Stimulated activated CD4-positive, alpha-beta T cell treated with anti-CD3 and anti-CD28 coated beads, Interleukin-4, amount 100 ng/mL, for 4 hours (primary cell): Measurements from ENCODE around the gene CIROP.
A peak's percentile ranks its signal among the peaks of the same experiment; 100 is the strongest.

ENCODE experiments used
- DNase-seq, 2 experiments: peaks; one replicate each; pipeline ENCODE4 v3.0.0-alpha.2; 2020

Gene CIROP

DNA sequence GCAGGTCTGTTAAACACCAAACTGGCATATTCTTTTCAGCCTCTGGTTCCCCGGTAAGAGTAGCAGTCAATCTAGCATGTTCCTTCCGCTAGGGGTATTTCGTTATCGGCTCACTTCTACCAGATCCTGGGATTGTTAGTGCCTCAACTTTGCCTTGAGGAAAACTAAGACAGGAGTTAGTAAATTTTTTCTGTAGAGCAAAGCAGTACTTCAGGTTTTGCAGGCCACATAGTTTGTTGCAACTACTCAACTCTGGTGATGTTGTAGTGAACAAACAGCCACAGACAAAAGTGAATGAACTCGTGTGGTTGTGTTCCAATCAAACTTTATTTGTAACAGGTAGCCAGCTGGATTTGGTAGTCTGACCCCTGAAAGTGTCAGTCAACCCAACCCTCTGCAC is 41.2 kb downstream of the CIROP start:
- no peak for DNase-seq

DNA sequence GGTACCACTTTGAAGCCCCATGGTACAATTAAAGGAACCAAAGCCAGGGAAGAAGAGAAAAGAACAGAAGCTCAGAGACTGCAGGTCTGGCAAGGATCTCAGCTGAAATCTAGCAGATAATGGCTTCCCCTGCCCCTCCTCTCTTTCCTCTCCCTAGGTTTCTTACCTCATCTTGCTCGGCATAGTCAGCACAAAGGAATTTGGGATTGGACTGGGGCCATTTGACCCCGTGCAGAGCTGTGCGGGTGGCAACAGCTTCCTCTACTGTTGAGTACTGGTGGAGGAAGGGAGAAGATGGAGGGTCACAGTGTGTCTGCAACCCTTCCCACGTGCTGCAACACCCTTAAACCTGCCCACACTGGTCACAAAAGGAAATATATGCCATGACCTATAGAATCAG is 42.8 kb downstream of the CIROP start:
- no peak for DNase-seq

DNA sequence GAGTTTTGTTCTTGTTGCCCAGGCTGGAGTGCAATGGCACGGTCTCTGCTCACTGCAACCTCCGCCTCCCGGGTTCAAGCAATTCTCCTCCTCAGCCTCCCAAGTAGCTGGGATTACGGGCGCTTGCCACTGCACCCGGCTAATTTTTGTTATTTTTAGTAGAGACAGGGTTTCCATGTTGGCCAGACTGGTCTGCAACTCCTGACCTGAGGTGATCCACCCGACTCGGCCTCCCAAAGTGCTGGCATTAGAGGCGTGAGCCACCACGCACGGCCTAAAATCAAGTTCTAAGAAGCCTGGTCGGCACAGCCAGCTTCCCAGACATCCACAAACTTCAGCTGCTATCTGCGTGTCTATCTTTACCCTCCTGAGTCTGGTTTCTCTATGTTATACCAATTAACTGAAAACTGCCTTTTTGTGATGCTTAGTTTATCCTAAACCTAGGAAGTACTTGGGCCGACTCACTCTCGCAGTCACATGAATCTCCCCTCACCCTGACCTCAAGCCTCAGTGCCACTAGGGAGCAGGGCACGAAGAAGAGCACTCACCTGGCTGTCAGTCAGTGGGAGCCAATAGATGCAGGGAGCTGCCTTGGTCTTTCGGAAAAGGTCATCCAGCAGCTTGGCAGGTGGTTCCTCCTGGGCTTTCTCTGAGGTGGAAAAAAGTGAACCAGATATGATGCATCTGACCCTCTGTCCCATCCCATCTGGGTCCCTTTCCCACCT is 44.1 kb downstream of the CIROP start:
- DNase-seq = no peak

DNA sequence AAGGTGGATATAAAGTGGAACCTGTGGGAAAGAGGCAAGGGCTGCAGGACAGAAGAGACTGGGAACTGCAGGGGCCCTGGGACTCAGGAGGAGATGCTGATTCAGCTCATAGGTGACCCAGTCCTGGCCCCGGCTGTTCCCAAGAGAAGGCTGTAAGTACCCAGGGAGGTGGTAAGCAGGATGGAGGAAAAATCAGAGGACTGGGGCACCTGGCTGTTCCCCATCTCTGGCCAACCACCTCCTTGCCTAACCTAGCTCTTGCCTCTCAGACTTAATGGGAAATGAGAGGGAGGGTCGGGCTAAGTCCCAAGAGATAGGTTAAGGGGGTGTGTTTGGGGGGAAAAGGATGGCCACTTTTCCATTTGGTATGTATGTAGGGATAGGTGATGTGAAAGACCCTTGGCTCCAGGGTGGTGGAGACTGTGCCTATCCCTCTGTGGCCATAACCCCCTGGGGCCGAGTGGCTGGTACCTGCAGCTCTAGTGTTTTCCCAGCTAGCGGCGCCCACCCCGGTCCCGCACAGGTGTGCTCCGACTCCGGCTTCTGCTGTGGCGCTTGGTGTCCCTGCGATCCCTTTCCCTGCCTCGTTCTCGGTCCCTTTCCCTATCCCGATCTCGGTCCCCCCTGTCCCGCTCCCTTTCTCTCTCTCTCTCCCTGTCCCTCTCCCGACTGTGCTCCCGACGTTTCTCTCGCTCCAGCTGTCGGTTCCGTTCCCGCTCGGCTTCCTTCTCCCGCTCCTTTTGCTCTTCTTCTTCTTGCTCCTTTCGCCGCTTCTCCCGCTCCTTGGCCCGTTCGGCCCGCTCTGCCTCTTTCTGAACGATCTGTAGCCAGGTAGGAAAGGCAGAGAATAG is 45.9 kb downstream of the CIROP start:
- DNase-seq = no peak

DNA sequence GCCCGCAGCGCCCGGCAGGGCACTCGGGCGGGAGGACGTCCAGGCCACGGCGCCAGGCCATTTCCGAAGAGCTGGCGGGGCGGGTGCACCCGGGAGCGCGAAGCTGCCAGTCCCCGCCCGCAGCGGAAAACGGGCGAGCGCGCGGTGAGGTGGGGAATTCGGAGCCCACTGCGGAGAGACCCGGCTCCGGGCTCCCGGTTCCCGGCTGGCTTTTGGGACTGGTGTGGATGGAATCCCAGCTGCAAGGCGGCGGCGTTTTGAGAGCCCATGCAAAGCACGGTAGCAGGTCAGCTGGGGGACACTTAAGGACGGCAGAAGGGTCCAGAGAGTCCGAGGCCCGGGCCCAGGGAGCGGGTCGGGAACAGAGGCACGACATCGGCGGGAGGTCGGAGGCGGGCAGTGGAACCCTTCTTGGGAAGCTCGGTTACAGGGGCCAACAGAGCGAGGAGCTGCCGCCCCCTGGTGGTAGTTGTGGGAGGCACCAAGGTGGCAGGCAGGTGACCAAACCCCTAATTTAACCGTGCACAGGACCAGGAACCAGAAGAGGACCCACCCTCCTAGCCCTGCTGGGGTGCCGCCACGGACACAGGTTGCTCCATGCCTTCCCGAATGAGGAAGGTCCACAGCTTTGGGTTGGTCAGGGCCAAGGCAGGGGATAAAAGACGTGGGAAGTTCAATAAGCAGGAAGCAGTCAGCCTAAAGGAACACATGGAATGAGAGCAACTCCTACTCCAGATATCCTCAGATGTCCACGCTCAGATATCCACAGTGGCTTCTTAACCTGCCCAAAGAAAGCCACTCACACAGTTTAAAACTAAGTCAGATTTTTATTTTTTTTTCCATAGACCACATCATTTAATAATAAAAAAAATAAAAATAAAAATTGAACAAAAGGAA is 46.8 kb downstream of the CIROP start:
- peak; percentile 81 to 84 for DNase-seq

DNA sequence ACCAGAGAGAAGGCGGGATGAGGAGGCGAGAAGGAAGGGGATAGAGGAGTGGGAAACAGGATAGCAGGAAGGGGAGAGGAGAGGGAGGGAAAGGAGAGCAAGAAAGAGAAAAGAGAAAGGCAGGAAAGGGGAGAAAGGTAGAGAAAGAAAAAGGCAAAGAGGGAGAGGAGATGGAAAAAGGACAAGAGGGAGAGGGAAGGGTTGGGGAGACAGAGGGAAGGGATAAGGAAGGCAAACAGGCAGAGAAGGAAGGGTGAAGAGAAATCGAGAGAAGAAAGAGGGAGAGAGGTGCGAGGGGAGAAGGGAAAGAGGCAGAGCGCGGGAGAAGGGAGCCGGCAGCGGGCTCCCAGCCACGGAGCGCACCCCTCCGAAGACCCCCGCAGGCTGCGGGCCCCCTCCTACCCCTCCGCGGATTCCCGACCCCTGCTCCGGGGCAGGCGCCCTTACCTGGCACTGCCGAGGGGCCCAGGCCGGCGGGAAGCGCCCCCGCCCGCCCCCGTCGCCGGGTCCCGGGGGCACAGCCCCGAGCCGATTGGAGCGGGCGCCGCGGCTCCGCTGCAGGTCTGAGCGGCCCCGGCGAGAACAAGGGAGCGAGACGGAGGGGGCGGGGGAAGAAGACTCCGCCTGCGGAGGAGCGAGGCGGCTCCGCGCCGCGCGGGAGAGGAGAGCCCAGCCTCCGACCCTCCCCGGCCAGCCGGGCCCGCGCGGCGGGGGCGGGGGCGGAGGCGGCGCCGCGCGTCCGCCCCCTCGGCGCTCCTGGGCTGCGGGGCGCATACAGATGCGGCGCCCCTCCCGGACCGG is 47.6 kb downstream of the CIROP start, which contains the start of gene CDH24:
Gene CDH24 (minus strand): TSS at position 565 of the 801 bp plus-strand sequence. CDS start 1,787 bp downstream, outside the sequence.
- DNase-seq = peak; percentile 68 to 72

DNA sequence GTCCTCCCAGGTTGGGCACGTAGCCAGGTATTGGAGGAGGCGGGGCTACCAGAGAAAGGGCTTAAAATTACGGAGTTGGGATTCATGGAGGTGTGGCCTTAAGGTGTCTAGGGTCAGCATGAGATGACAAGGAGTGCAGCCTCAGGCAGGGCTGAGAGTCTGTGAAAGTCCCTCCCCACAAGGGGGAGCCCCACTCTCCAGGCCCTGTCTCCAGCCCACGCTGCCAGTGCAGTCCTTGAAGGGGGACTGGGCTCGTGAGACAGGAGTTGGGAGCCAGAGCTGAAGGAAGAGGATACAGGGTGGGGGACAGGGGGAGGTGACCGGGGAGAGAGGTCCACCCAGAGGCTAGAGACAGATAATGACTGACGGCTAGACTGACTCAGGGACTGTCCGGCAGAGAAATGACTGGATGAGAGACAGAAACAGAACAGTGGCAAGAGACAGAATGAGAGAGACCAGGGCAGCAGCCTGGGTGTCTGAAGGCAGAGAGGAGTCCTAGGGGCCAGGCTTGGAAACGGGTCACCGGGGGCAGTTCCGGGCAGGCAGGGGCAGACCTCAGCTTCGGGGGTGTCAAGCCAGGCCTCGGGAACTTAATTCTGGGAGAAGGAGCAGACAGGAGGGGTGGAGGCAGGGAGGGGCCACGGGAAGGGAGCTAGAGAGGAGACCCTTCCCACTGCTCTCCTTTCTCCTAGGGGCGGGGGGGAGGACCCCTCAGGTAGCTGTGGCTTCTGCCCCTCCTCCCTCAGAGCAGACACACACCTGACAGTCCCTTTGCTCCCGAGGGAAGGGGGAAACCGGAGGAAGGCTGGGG is 48.4 kb downstream of the CIROP start:
- peak; percentile 61 to 69 for DNase-seq

DNA sequence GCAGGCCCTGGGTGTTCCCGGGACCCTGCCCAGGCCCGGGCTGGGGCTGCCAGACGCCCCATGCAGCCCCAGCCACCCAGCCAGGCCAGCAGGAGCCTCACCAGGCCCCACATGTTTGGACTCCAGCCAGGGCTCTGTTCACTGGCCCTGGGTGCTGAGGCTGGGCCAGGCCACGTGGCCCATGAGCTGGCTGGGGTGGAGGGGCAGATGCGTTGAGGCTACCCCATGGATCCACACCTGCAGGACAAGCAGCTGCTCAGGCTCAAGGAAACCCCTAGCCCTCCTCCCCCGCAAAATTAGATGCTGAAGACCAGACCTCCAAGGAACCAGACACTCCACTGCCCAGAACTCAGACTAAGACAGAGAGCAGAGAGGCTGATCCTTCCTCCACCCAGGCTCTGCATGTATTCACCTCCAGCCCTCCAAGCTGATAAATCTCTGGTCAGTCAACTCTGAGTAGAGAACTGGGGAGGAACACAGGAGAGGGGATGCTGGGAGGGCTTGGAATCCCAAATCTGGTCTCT is 49.1 kb downstream of the CIROP start:
- no peak for DNase-seq

DNA sequence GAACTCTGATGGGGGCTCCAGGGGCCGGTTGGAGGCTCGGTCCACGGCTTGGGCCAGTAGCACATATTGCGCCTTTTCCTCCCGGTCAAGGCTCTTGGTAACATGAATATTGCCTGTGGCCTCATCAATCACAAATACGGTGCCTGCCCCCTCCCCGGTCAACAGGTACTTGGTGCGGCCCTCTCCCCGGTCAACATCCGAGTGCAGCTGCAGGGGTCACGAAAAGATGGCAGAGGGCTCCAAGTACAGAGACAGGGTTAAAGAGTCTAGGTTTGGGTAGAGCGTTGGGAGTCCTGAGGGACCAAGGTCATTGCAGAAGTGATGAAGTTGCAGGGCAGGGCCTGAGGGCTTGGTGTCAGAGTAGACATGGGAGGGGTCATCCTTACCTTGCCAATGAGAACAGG is 49.6 kb downstream of the CIROP start:
- no peak for DNase-seq

DNA sequence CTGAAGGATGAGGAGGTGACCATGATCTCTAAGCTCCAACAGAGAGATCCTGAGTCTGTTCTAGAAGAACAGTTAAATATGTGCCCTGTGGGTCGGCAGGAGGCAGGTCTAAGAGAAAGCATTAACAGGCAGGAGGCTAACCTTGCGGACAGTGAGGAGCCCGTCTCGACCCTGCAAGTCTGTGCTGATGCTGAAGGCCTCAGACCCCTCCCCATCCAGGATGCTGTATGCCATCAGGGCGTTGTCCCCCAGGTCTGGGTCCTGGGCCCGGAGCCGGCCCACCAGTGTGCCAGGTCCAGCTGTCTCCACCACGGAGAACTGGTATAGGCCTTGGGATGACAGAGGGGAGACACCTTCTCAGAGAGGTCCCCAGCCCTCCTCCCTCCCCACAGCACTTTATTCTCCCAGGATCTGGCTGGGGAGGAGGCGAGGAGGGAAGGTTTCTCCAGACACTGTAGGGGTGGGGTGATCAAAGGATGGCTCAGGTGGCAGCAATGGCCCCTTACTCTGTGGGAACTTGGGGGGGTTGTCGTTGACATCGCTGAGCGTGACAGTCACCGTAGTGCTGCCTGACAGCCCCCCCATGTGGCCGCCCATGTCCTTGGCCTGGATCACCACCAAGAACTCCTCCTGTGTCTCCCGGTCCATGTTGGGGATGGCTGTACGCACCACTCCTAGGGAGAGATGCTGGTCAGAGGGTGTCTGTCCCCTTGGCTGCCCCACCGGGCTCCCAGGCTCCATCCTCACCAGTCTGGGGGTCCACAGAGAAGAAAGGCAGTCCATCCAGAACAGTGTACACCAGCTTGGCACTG is 50.6 kb downstream of the CIROP start:
- peak in 1 of 2 experiments; percentile 20 for DNase-seq

DNA sequence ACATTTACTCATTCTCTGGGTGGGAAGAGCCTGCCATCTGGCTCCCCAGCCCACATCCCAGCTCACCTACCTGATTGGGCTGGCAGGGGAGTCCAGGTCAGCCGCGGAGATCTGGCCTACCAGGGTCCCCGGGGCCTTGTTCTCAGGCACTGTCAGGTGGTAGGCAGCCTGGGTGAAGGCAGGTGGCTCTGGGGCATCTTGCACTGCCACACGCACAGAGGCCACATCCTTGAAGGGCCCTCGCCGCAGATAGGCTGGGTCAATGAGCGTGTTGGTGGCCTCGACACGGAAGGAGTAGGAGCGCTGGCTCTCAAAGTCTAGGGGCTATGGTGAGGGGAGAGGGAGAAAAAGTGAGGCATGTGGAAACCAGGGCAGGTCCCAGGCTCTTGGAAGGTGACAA is 51.4 kb downstream of the CIROP start:
- no peak for DNase-seq

DNA sequence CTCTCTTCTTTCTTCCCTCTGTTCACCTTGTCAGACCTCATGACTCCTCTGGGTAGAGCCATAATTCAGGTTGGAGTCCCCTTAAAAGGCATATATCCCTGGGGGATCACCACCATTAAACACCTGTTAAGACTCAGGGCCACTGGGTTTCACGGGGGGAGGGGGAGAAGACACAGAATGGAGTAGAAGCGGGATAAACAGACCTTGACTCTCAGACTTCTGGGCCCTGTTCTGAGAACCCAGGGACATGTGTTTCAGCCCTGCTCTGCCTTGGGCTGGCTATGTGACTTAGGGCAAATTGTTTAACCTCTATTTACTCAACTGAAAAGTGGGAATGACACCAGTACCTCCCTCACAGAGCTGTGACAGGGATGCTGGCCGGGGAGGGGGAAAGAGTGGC is 52.1 kb downstream of the CIROP start:
- DNase-seq = no peak

DNA sequence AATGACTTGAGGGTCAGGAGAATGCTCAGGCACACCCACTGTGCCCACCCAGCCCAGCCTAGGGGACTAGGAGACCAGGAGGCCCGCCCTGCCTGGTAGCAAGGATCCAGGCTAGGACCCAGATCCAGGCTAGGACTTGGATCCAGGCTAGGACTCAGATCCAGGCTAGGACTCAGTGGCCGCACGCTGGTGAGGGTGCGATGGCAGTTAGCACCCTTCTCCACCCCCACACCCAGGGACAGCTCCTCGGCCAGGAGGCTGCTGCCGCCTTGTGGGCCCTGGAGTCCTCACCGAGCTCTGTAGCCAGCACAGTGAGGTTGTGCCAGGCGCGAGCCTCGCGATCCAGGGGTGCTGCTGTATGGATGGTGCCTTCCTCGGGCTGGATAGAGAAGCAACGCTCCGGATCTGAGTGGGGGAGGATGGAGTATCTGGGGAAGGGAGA is 52.6 kb downstream of the CIROP start:
- DNase-seq = no peak

DNA sequence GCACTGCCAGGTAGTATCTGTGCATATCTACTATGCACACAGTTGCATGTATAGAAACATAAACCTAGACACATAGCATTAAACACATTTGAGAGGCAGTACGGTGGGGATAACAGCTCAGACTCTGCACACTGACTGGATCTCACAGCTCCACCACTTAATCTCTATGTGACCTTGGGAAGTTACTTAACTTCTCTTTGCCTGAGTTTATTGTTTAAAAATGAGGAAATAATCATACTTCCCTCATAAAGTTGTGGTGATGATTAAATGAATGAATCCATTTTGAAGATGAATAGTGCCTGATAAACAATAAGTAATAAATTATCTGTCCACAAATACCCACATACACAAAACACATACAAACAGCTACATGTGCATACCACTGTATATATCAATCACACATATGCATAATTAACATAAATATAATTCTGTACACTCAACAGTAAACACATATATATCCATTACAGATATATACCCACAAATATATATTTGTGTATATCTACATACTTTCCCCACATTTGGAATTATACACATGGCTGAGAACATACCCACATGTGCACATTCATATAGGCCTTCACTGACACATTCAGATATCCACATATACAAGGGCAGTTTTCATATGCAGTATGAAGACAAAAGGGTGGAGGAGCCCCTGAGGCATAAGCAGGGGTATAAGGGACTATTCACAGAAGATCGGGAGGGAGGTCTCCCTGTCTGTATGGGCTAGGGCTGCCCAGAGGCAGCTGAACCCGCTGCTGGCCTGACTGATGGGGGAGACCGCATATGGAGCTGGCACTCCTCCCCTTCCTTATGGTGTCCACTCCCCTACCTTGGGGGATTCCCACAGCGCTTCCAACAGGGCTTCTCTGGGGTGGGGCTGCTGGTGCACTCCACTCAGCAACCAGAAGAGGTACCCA is 53.4 kb downstream of the CIROP start:
- DNase-seq = no peak
